Ovary (tissue), 9 donors: Measurements from ENCODE around the gene CENPA. TPM values are rescaled to one million over a fixed set of nuclear protein-coding genes. Genes with fewer than 3 reads are reported as not detected.
"Not testable (repeated sequence)": the region's sequence is repeated elsewhere in the genome, so short reads cannot be mapped to it uniquely, and the experiment has no call there.

Experiments used
- DNase-seq, 5 donors: peaks; one replicate each; pipeline ENCODE4 v3.0.0-alpha.2; 2019 to 2020
- H3K27ac ChIP-seq, 2 donors: fragments of 200-600 bp; one replicate each; pipeline versions ENCODE4 v1.5.1 to v1.8.0; 2019 to 2022
- H3K27me3 ChIP-seq: fragments of 200-600 bp; one replicate; pipeline ENCODE4 v1.8.0; 2022
- H3K36me3 ChIP-seq: fragments of 200-600 bp; sonication (generic); one replicate; pipeline ENCODE4 v1.5.1; 2019
- H3K4me1 ChIP-seq: one replicate; pipeline ENCODE4 v1.8.1; 2013; ENCODE audit warnings: mild to moderate bottlenecking, moderate library complexity; ENCODE audit not compliant: insufficient read depth
- H3K4me3 ChIP-seq: fragments of 200-600 bp; sonication (generic); one replicate; pipeline ENCODE4 v1.5.1; 2017
- H3K9me3 ChIP-seq, 2 donors: fragments of 200-600 bp in 1 of 2; sonication (generic) in 1 of 2; one replicate each; pipeline versions ENCODE4 v1.5.1 to v1.8.1; 2013 to 2019; ENCODE audit warnings: mild to moderate bottlenecking in 1 of 2, moderate library complexity in 1 of 2
- EP300 ChIP-seq: sonication (generic); formaldehyde crosslinking; IDR thresholded peaks from one replicate; pipeline ENCODE4 v1.6.1; 2017; ENCODE audit warnings: antibody characterized with exemption
- POLR2A ChIP-seq: fragments of 450-650 bp; IDR thresholded peaks from one replicate; pipeline ENCODE4 v1.6.1; 2017; ENCODE audit warnings: antibody characterized with exemption, mild to moderate bottlenecking, moderate library complexity
- WGBS, 3 donors: extraction: QIAGEN DNeasy Blood & Tissue Kit in 1 of 3; methylation state at CpG; one replicate each; pipeline versions ENCODE4 v1.1.5 to v1.1.7; 2013 to 2017; 5-methylcytosine and 5-hydroxymethylcytosine counted together
- intact Hi-C, 4 donors: fragments of 100-400 bp; cut with DNase I; formaldehyde crosslinking; loops; one replicate each; pipeline versions ENCODE4 v1.11.0 to v1.15.1; 2022 to 2023
- polyA plus RNA-seq, 2 donors: library from polyadenylated mRNA; stranded (reverse); fragments of 200-250 nt in 1 of 2; fragments of 350-450 nt in 1 of 2; fragmentation: Illumina TruSeq in 1 of 2; extraction: RNeasy Lipid Tissue Mini Kit (QIAGEN cat#74804) in 1 of 2; gene quantifications; one replicate each; pipeline ENCODE4 v1.2.3, GENCODE V29; 2013 to 2014
- total RNA-seq, 7 donors: library from RNA; depleted of rRNA in 2 of 7; stranded (reverse); fragments of >200 nt in 2 of 7; fragmentation: NEBNext Ultra II Directional in 3 of 7; extraction: Animal tissue kit (Norgen Biotek cat#: 25700) in 3 of 7; gene quantifications; one replicate each; pipeline versions ENCODE4 v1.1.0 to v1.2.4, GENCODE V29; 2016 to 2023
- TF ChIP-seq, protein P1 (sequence below), 3 donors: fragments of 450-650 bp in 2 of 3; fragments of 200-600 bp in 1 of 3; IDR thresholded peaks; one replicate each; pipeline versions ENCODE4 v1.5.1 to v1.8.0; 2016 to 2022; ENCODE audit warnings: antibody characterized with exemption in 3 of 3, mild to moderate bottlenecking in 1 of 3
- donor health status: DM: no; HTN: no; CAD: no; lungs with moderate emphysema.
- donor health status: DM: no; HTN: no; CAD: no.
- donor health status: Bipolar disorder and iron deficiency.
- donor health status: DM: yes; HTN: yes; CAD: no.
- donor health status: DM: no; HTN: no; CAD: no.
- donor health status: DM: yes; HTN: yes; CAD: no.

The CENPA gene
- total and polyA plus RNA-seq, 9 donors: 0.21 to 1.4 (median 0.87) TPM; not detected in 4

DNA sequence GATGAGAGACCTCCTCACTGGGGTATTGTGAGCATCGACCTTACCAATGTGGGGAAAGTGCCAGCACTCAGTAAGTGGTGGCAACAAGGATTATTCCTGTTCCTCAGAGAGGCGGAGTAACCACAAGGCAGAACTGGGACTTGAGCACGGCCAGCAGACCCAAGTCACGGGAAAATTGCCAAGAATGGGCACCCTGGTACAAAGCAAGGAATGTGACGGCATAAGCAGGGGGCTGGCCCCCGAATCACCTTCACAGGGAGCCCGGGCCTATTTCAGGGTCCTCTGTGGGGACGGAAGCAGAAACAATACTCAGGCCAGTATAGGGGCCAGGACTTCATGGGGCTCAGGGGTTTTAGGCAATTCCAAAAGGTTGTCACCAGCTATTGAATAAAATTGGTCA is 25.4 kb downstream of the CENPA start:
- 81 to 85% (median 83%) methylated on average over 8 of the region's 8 CpGs for WGBS, 3 donors
- H3K27me3 ChIP-seq: no peaks in the 10 kb centered on the region
- H3K4me1 ChIP-seq: no peaks in the 10 kb centered on the region
- H3K36me3 ChIP-seq: no peaks in the 10 kb centered on the region
- no peak overlapping the region for H3K27ac ChIP-seq
- H3K9me3 ChIP-seq: no peaks in the 10 kb centered on the region
- intact Hi-C loops: no loop called here
- no peak for DNase-seq
- TF ChIP-seq, protein P1, sequence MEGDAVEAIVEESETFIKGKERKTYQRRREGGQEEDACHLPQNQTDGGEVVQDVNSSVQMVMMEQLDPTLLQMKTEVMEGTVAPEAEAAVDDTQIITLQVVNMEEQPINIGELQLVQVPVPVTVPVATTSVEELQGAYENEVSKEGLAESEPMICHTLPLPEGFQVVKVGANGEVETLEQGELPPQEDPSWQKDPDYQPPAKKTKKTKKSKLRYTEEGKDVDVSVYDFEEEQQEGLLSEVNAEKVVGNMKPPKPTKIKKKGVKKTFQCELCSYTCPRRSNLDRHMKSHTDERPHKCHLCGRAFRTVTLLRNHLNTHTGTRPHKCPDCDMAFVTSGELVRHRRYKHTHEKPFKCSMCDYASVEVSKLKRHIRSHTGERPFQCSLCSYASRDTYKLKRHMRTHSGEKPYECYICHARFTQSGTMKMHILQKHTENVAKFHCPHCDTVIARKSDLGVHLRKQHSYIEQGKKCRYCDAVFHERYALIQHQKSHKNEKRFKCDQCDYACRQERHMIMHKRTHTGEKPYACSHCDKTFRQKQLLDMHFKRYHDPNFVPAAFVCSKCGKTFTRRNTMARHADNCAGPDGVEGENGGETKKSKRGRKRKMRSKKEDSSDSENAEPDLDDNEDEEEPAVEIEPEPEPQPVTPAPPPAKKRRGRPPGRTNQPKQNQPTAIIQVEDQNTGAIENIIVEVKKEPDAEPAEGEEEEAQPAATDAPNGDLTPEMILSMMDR (IDR thresholded peaks at IDR 0.05): no peak
- TF ChIP-seq POLR2A: no peak
- TF ChIP-seq EP300: no peak
- H3K4me3 ChIP-seq: no peak overlapping the region

DNA sequence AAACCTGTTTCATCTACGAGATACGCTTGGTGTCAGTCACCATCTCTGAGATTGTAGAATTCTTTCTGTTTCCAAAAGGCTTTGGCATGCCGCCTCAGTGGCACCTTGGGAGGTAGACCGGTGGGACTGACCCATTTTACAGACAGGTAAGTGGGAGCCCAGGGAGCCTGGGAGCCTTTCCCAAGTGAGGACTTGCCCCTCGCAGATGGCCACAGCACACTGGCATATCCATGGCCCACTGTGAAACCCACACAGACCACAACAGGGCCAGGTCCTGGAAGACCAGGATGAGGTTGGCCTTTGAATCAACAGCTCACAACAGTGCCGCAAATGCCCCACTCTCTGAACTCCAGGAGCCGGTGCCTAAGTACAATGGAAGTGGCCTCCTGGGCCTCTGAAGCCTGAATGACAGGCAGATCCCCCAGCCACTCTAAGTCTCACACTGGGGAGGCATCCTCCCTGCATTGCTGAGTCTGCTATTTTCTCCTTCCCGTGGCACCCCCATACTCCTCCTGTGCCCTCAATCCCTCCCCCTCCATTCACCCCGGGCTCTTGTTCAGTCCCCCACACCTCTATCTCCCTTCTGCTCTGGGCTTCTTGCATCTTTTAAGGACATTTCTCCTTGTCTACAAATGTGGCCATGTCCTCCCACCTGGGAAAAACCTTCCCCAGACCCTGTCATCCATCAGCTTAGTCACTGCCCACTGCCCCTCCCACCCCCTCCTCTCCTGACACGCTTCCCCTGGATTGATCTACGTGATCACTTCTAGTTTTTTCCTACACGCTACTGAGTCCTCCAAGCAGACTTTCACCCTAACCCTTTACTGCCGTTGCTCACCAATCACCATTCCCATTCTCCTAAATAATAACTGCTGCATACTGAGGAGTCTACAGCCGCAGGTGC is 26.2 kb downstream of the CENPA start:
- TF ChIP-seq EP300 (no peak), POLR2A (no peak)
- TF ChIP-seq, protein P1 (IDR thresholded peaks at IDR 0.05): no peak

DNA sequence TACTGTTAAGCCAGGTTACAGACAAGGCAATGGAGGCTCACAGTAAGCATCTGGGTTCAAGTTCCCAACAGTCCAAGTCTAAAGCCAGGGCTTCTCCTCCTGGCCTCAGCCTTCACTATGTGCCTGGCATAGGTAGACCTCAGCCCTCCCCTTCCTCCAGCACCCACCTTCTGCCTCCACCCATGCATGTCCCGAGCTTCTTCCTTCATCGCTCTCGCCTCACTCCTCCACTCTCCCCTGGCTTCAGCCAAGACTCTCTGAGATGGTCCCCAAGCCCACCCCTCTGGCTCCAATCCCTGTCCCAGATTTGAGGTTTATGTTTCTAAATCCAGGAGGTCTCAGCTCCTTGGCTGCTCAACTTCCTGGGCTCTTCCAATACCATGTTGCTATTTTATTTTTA is 26.9 kb downstream of the CENPA start:
- Histone ChIP-seq H3K27me3 (no peaks in the 10 kb centered on the region), H3K4me1 (no peaks in the 10 kb centered on the region), H3K27ac (no peak overlapping the region), H3K9me3 (no peaks in the 10 kb centered on the region), H3K4me3 (no peak overlapping the region), H3K36me3 (no peaks in the 10 kb centered on the region)
- intact Hi-C loops: no loop called here
- DNase-seq: no peak
- WGBS, 3 donors: 85 to 91% (median 86%) methylated on average over 3 of the region's 3 CpGs
- TF ChIP-seq, protein P1 (IDR thresholded peaks at IDR 0.05): no peak

More for the DNA sequence above, 26.2 kb downstream of the CENPA start:
- Histone ChIP-seq H3K27ac (no peak overlapping the region), H3K4me1 (no peaks in the 10 kb centered on the region), H3K27me3 (no peaks in the 10 kb centered on the region), H3K4me3 (no peak overlapping the region), H3K9me3 (no peaks in the 10 kb centered on the region), H3K36me3 (no peaks in the 10 kb centered on the region)
- 69 to 74% (median 71%) methylated on average over 14 of the region's 14 CpGs for WGBS, 3 donors
- intact Hi-C loops: no loop called here
- DNase-seq: no peak

DNA sequence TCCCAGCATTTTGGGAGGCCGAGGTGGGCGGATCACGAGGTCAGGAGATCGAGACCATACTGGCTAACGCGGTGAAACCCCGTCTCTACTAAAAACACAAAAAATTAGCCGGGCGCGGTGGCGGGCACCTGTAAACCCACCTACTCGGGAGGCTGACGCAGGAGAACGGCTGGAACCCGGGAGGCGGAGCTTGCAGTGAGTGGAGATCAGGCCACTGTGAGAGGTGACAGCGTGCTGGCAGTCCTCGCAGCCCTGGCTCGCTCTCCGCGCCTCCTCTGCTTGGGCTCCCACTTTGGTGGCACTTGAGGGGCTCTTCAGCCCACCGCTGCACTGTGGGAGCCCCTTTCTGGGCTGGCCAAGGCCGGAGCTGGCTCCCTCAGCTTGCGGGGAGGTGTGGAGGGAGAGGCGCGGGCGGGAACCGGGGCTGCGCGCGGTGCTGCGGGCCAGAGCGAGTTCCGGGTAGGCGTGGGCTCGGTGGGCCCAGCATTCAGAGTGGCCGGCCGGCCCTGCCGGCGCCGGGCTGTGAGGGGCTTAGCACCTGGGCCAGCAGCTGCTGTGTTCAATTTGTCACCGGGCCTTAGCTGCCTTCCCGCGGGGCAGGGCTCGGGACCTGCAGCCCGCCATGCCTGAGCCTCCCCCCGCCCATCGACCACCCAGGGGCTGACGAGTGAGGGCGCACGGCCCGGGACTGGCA is 28.4 kb downstream of the CENPA start:
- 92 to 98% (median 93%) methylated on average over 41 to 52 of the region's 52 CpGs for WGBS, 3 donors
- H3K36me3 ChIP-seq, H3K9me3 ChIP-seq, DNase-seq, H3K27me3 ChIP-seq, intact Hi-C loops, H3K4me3 ChIP-seq, H3K4me1 ChIP-seq, H3K27ac ChIP-seq: not testable (repeated sequence)

DNA sequence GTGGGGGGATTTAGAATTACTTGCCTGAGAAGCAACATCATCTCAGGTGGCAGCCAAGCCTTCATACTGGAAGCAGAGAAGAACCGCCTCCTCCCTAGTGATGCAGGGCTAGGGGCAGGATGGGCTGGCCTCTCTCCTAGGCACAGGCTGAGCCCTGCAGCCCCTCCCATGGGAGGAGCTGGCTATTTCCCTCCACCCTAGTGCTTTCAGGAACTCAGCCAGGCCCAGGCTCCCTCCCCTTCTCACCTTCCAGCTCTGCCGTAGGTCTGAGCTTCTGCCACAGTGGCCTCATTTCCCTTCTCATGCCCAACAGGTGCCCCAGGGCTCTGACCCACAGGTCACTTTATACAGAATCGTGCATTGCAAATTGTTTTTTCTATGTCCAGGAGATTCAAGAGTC is 31.0 kb downstream of the CENPA start:
- H3K4me1 ChIP-seq: no peaks in the 10 kb centered on the region
- no peak for TF ChIP-seq POLR2A
- TF ChIP-seq EP300: no peak
- TF ChIP-seq, protein P1 (IDR thresholded peaks at IDR 0.05): no peak
- H3K9me3 ChIP-seq: no peaks in the 10 kb centered on the region
- no peak overlapping the region for H3K4me3 ChIP-seq
- no peaks in the 10 kb centered on the region for H3K27me3 ChIP-seq
- WGBS, 3 donors: 47 to 62% (median 61%) methylated on average over 3 of the region's 3 CpGs
- no peak overlapping the region for H3K27ac ChIP-seq
- no peak for DNase-seq
- H3K36me3 ChIP-seq: no peaks in the 10 kb centered on the region
- intact Hi-C loops: no loop called here
